Trophoblast cell (in vitro differentiated cells and primary cell): ENCODE measurements around the gene PALB2.

ENCODE experiments used
- DNase-seq, 2 donors: peaks; one replicate each; pipeline ENCODE4 v3.0.0-alpha.2; 2016
- H2AFZ ChIP-seq: 2 replicates; pipeline ENCODE4 v1.6.1; 2013; ENCODE audit warnings: low read length, moderate library complexity, mild to moderate bottlenecking; ENCODE audit not compliant: insufficient read depth, poor library complexity
- H2AK5ac ChIP-seq: 2 replicates; pipeline ENCODE4 v1.6.1; 2013; ENCODE audit warnings: mild to moderate bottlenecking, low read length
- H2BK120ac ChIP-seq: 2 replicates; pipeline ENCODE4 v1.6.1; 2013; ENCODE audit warnings: low read length, mild to moderate bottlenecking, moderate library complexity; ENCODE audit not compliant: insufficient read depth, poor library complexity
- H2BK12ac ChIP-seq: 2 replicates; pipeline ENCODE4 v1.6.1; 2013; ENCODE audit warnings: mild to moderate bottlenecking, low read length, moderate library complexity
- H2BK5ac ChIP-seq: 2 replicates; pipeline ENCODE4 v1.6.1; 2013; ENCODE audit warnings: low read length, low read depth, moderate library complexity, mild to moderate bottlenecking; ENCODE audit not compliant: poor library complexity
- H3K14ac ChIP-seq: 2 replicates; pipeline ENCODE4 v1.6.1; 2013; ENCODE audit warnings: mild to moderate bottlenecking, low read length
- H3K18ac ChIP-seq: 2 replicates; pipeline ENCODE4 v1.6.1; 2013; ENCODE audit warnings: mild to moderate bottlenecking, low read length
- H3K23ac ChIP-seq: 2 replicates; pipeline ENCODE4 v1.6.1; 2013; ENCODE audit warnings: low read length
- H3K27ac ChIP-seq: 2 replicates; pipeline ENCODE4 v1.5.1; 2013; ENCODE audit warnings: low read depth, mild to moderate bottlenecking, inconsistent platforms, low read length, moderate library complexity
- H3K27me3 ChIP-seq: 2 replicates; pipeline ENCODE4 v1.6.1; 2013; ENCODE audit warnings: inconsistent platforms, mild to moderate bottlenecking, low read length, moderate library complexity; ENCODE audit not compliant: insufficient read depth
- H3K36me3 ChIP-seq, 2 experiments: 1 replicate in 1 of 2; 2 replicates in 1 of 2; pipeline ENCODE4 v1.6.1; 2013; ENCODE audit warnings: low read length in 2 of 2, mild to moderate bottlenecking in 2 of 2, moderate library complexity in 1 of 2; ENCODE audit not compliant: insufficient read depth in 2 of 2, control insufficient read depth in 1 of 2
- H3K4ac ChIP-seq: 2 replicates; pipeline ENCODE4 v1.6.1; 2013; ENCODE audit warnings: low read depth, mild to moderate bottlenecking, low read length, moderate library complexity
- H3K4me1 ChIP-seq, 2 experiments: 1 replicate in 1 of 2; 2 replicates in 1 of 2; pipeline ENCODE4 v1.6.1; 2013; ENCODE audit warnings: low read length in 2 of 2, mild to moderate bottlenecking in 2 of 2, moderate library complexity in 1 of 2; ENCODE audit not compliant: insufficient read depth in 2 of 2, control insufficient read depth in 1 of 2
- H3K4me2 ChIP-seq: 2 replicates; pipeline ENCODE4 v1.6.1; 2013; ENCODE audit warnings: inconsistent platforms, mild to moderate bottlenecking, low read length, moderate library complexity
- H3K4me3 ChIP-seq: 2 replicates; pipeline ENCODE4 v1.5.1; 2013; ENCODE audit warnings: mild to moderate bottlenecking, low read depth, low read length, inconsistent platforms
- H3K79me1 ChIP-seq: one replicate; pipeline ENCODE4 v1.6.1; 2013; ENCODE audit warnings: low read length
- H3K79me2 ChIP-seq: 2 replicates; pipeline ENCODE4 v1.6.1; 2013; ENCODE audit warnings: low read length, mild to moderate bottlenecking; ENCODE audit not compliant: control insufficient read depth, insufficient read depth, poor library complexity
- H3K9ac ChIP-seq: 2 replicates; pipeline ENCODE4 v1.6.1; 2013; ENCODE audit warnings: mild to moderate bottlenecking, low read length
- H3K9me3 ChIP-seq: 2 replicates; pipeline ENCODE4 v1.6.1; 2013; ENCODE audit warnings: low read depth, mild to moderate bottlenecking, control low read depth, inconsistent platforms, low read length; ENCODE audit not compliant: insufficient read depth
- H4K12ac ChIP-seq: 2 replicates; pipeline ENCODE4 v1.6.1; 2013; ENCODE audit warnings: low read depth, mild to moderate bottlenecking, low read length, moderate library complexity
- H4K8ac ChIP-seq: 2 replicates; pipeline ENCODE4 v1.6.1; 2013; ENCODE audit warnings: low read depth, mild to moderate bottlenecking, low read length, moderate library complexity
- H4K91ac ChIP-seq: one replicate; pipeline ENCODE4 v1.6.1; 2013; ENCODE audit warnings: low read depth, mild to moderate bottlenecking, low read length, moderate library complexity
- WGBS: extraction: QIAGEN DNeasy Blood & Tissue Kit; methylation state at CpG from one replicate; pipeline ENCODE4 v1.1.7; 2013; ENCODE audit warnings: missing lambda C conversion rate; ENCODE audit not compliant: insufficient read length, insufficient coverage; ENCODE audit errors: extremely low coverage; 5-methylcytosine and 5-hydroxymethylcytosine counted together

PALB2 gene

DNA sequence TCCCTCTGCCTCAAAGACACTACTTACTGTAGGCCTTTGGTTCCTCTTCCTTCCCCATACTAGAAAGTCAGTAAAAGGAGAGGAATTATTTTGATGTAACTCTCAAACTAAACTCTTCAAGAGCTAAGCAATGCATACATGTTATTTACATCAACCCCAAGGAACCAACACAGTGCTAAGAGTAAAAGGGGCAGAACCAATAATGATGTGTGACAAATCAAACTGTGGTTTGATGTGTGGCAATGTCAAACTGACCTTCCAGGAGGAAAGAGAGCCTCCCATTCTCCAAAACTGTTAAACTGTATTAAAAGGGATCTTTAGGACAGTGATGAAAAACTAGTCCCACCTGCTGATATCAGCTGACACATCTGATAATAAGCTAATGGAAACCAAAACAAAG, 60.7 kb downstream of the PALB2 start:
- H3K27me3 ChIP-seq: no peaks in the 10 kb centered on the region
- H3K27ac ChIP-seq: no peak overlapping the region
- H3K4me1 ChIP-seq: no peaks in the 10 kb centered on the region
- H3K36me3 ChIP-seq: peaks cover 15 to 36% of the 10 kb centered on the region in 2 experiments
- H3K18ac ChIP-seq: no peak overlapping the region
- H3K14ac ChIP-seq: no peak overlapping the region
- H3K23ac ChIP-seq: no peak overlapping the region
- no peak overlapping the region for H3K4me2 ChIP-seq
- no peaks in the 10 kb centered on the region for H3K9me3 ChIP-seq
- H2BK5ac ChIP-seq: no peak overlapping the region
- H2BK120ac ChIP-seq: no peak overlapping the region
- no peak overlapping the region for H4K8ac ChIP-seq
- H3K4me3 ChIP-seq: no peak overlapping the region
- H3K79me1 ChIP-seq: no peaks in the 10 kb centered on the region
- no peaks in the 10 kb centered on the region for H3K79me2 ChIP-seq
- H3K4ac ChIP-seq: no peak overlapping the region
- no peak overlapping the region for H2AFZ ChIP-seq
- H4K12ac ChIP-seq: no peak overlapping the region
- H2AK5ac ChIP-seq: no peak overlapping the region
- H3K9ac ChIP-seq: no peak overlapping the region
- DNase-seq: no peak
- H2BK12ac ChIP-seq: no peak overlapping the region
- H4K91ac ChIP-seq: no peak overlapping the region

DNA sequence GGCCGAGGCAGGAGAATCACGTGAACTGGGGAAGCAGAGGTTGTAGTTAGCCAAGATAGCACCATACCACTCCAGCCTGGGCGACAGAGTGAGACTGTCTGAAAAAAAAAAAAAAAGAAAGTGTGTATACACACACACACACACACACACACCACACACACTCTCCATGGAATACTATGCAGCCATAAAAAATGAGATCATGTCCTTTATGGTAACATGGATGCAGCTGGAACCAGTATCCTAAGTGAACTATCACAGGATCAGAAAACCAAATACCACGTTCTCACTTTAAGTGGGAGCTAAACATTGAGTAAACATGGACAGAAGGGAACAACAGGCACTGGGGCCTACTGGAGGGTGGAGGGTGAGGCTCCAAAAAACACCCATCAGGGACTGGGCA, 61.7 kb downstream of the PALB2 start:
- Histone ChIP-seq H3K4me3 (no peak overlapping the region), H3K79me1 (no peaks in the 10 kb centered on the region), H3K27ac (no peak overlapping the region), H4K91ac (no peak overlapping the region), H3K79me2 (no peaks in the 10 kb centered on the region), H3K14ac (no peak overlapping the region), H3K36me3 (peaks cover 16 to 36% of the 10 kb centered on the region in 2 experiments), H3K18ac (no peak overlapping the region), H3K9me3 (no peaks in the 10 kb centered on the region), H3K27me3 (no peaks in the 10 kb centered on the region), H2AFZ (no peak overlapping the region), H4K8ac (no peak overlapping the region), H2AK5ac (no peak overlapping the region), H3K23ac (no peak overlapping the region), H3K4ac (no peak overlapping the region), H3K9ac (no peak overlapping the region), H3K4me2 (no peak overlapping the region), H4K12ac (no peak overlapping the region), H3K4me1 (no peaks in the 10 kb centered on the region), H2BK120ac (no peak overlapping the region), H2BK5ac (no peak overlapping the region), H2BK12ac (no peak overlapping the region)
- WGBS: no CpG with 5 or more reads among the region's 4 CpGs
- no peak for DNase-seq

DNA sequence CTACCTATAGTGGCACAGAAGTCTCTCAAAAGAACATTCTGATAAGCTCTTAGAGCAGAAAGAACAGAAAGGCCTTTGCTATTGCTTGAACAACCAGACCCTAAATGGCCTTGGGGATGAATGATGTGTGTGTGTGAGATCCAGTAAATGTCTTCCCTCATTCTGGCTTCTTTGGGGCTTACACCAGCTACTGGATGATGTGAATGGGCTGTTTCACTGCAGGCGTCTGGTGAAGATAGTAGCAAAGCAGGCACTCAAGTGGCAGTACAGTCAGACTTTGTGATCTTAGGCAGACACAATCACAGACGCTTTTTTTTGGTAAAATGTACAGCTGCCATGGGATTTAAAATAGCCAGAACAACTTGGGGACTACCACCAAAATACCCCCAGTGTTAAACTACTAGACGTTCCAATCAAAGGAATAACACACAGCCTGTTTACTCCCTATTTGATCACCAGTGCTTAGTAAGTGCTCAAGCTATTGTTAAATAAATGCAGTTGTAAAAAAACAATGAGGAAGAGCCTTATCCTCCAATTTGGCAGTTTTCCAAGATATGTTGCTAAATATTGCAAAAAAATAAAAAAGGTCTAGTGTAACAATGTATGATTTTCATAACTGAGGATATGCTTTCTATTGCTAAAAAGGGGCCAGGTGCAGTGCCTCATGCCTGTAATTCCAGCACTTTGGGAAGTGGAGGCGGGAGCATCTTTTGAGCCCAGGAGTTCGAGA, 62.8 kb downstream of the PALB2 start:
- Histone ChIP-seq H4K8ac (no peak overlapping the region), H4K12ac (no peak overlapping the region), H2BK12ac (no peak overlapping the region), H3K79me1 (no peaks in the 10 kb centered on the region), H2BK120ac (no peak overlapping the region), H3K9me3 (no peaks in the 10 kb centered on the region), H3K27ac (no peak overlapping the region), H3K23ac (no peak overlapping the region), H2BK5ac (no peak overlapping the region), H3K14ac (no peak overlapping the region), H3K18ac (no peak overlapping the region), H3K79me2 (no peaks in the 10 kb centered on the region), H2AFZ (no peak overlapping the region), H4K91ac (no peak overlapping the region), H3K4me1 (no peaks in the 10 kb centered on the region), H3K4ac (no peak overlapping the region), H3K27me3 (no peaks in the 10 kb centered on the region), H3K36me3 (peaks cover 23 to 41% of the 10 kb centered on the region in 2 experiments), H3K4me3 (no peak overlapping the region), H3K9ac (no peak overlapping the region), H3K4me2 (no peak overlapping the region), H2AK5ac (no peak overlapping the region)
- WGBS: no CpG with 5 or more reads among the region's 5 CpGs
- no peak for DNase-seq

DNA sequence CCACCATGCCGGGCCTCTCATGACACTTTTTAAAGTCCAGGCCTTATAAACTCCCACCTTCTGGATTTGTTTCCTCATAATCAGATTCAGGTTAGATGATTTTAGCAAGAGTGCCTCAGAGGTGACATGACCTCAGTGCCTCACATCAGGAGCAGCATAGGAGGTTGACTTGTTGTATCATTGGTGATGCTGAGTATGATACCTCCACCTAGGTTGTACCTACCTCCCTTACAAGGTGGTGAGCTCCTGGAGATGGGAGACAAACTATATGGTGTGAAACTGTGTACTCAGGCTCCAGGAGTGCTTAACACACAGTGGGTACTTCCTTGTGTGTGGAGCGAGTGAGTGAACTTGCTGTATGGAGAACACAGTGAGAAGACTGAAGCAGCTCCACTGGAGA, 63.6 kb downstream of the PALB2 start:
- WGBS: no CpG with 5 or more reads among the region's 2 CpGs
- Histone ChIP-seq H4K12ac (no peak overlapping the region), H3K4me1 (no peaks in the 10 kb centered on the region), H3K18ac (no peak overlapping the region), H3K36me3 (peaks cover 29 to 47% of the 10 kb centered on the region in 2 experiments), H3K14ac (no peak overlapping the region), H2BK12ac (no peak overlapping the region), H2BK5ac (no peak overlapping the region), H3K27me3 (no peaks in the 10 kb centered on the region), H3K4ac (no peak overlapping the region), H2BK120ac (no peak overlapping the region), H3K4me2 (no peak overlapping the region), H3K9ac (no peak overlapping the region), H3K4me3 (no peak overlapping the region), H2AFZ (no peak overlapping the region), H3K79me2 (no peaks in the 10 kb centered on the region), H3K27ac (no peak overlapping the region), H3K79me1 (no peaks in the 10 kb centered on the region), H4K91ac (no peak overlapping the region), H3K9me3 (no peaks in the 10 kb centered on the region), H3K23ac (no peak overlapping the region), H4K8ac (no peak overlapping the region), H2AK5ac (no peak overlapping the region)
- no peak for DNase-seq
